Esophagus muscularis mucosa (tissue), 4 donors: ENCODE data around the gene COL12A1. TPM values are rescaled to one million over a fixed set of nuclear protein-coding genes. Genes with fewer than 3 reads are reported as not detected.

Experiments used
- DNase-seq: peaks from one replicate; pipeline ENCODE4 v3.0.0-alpha.2; 2017; ENCODE audit errors: extremely low spot score
- H3K27ac ChIP-seq, 4 donors: fragments of 200-600 bp; sonication (generic); replicated peaks in 1 of 4; 1 replicate in 3 of 4; 2 replicates in 1 of 4; pipeline ENCODE4 v1.5.1; 2016 to 2019; ENCODE audit warnings: mild to moderate bottlenecking in 1 of 4
- H3K27me3 ChIP-seq, 4 donors: fragments of 200-600 bp; sonication (generic); one replicate each; pipeline versions ENCODE4 v1.5.1 to v1.6.0; 2016 to 2019
- H3K36me3 ChIP-seq, 4 donors: fragments of 200-600 bp; sonication (generic); one replicate each; pipeline ENCODE4 v1.5.1; 2016 to 2019
- H3K4me1 ChIP-seq, 4 donors: fragments of 200-600 bp; sonication (generic); one replicate each; pipeline ENCODE4 v1.5.1; 2016 to 2019
- H3K4me3 ChIP-seq, 4 donors: fragments of 200-600 bp; sonication (generic); 1 replicate in 2 of 4; 2 replicates in 2 of 4; pipeline ENCODE4 v1.5.1; 2016 to 2019; ENCODE audit warnings: mild to moderate bottlenecking in 4 of 4, moderate library complexity in 1 of 4
- H3K9me3 ChIP-seq, 4 donors: fragments of 200-600 bp; sonication (generic); 1 replicate in 3 of 4; 2 replicates in 1 of 4; pipeline ENCODE4 v1.5.1; 2016 to 2019
- CTCF ChIP-seq, 3 experiments: fragments of 200-600 bp in 2 of 3; fragments of 450-650 bp in 1 of 3; sonication (generic) in 2 of 3; IDR thresholded peaks; one replicate each; pipeline ENCODE4 v1.5.1; 2017 to 2019; ENCODE audit warnings: antibody characterized with exemption in 3 of 3, mild to moderate bottlenecking in 2 of 3, moderate library complexity in 1 of 3
- EP300 ChIP-seq: sonication (generic); formaldehyde crosslinking; IDR thresholded peaks from one replicate; pipeline ENCODE4 v1.6.1; 2017; ENCODE audit warnings: antibody characterized with exemption
- POLR2A ChIP-seq: fragments of 450-650 bp; IDR thresholded peaks from one replicate; pipeline ENCODE4 v1.6.1; 2017; ENCODE audit warnings: antibody characterized with exemption, moderate library complexity, mild to moderate bottlenecking, low read depth
- POLR2AphosphoS5 ChIP-seq, 2 donors: sonication (generic); formaldehyde crosslinking; IDR thresholded peaks; one replicate each; pipeline ENCODE4 v1.6.1; 2017; ENCODE audit warnings: antibody characterized with exemption in 2 of 2
- WGBS: methylation state at CpG from one replicate; pipeline ENCODE4 v1.1.5; 2018; 5-methylcytosine and 5-hydroxymethylcytosine counted together
- intact Hi-C: fragments of 100-400 bp; cut with DNase I; formaldehyde crosslinking; loops from one replicate; pipeline ENCODE4 v1.15.1; 2023
- total RNA-seq, 4 donors: library from RNA; depleted of rRNA; stranded (reverse); fragments of >200 nt; gene quantifications; one replicate each; pipeline versions ENCODE4 v1.1.0 to v1.2.1, GENCODE V29; 2016

Gene COL12A1
- total RNA-seq, 4 donors from 2014 or later: 309 to 477 (median 376) TPM

GRCh38 chr6:75135876-75136275 is 70.0 kb downstream of the COL12A1 start:
- H3K36me3 ChIP-seq: peaks cover 4 to 89% (median 46%) of the 10 kb centered on the region in 4 donors
- intact Hi-C loops: loop anchor here (5.0 kb wide), 1 partner anchor 51 kb away; no protein-coding TSS in a partner anchor
- H3K27ac ChIP-seq: no peak overlapping the region
- H3K9me3 ChIP-seq: no peaks in the 10 kb centered on the region
- TF ChIP-seq EP300 (no peak), CTCF (IDR thresholded peaks at IDR 0.05) (no peak), POLR2A (no peak), POLR2AphosphoS5 (IDR thresholded peaks at IDR 0.05) (no peak)
- no peaks in the 10 kb centered on the region for H3K27me3 ChIP-seq
- no peak for DNase-seq
- no peak overlapping the region for H3K4me3 ChIP-seq
- WGBS: 83% methylated on average over 3 of the region's 3 CpGs
- peaks cover 0 to 5% (median 3%) of the 10 kb centered on the region in 4 donors for H3K4me1 ChIP-seq

- TF ChIP-seq POLR2A (no peak), CTCF (IDR thresholded peaks at IDR 0.05) (no peak), POLR2AphosphoS5 (IDR thresholded peaks at IDR 0.05) (no peak), EP300 (no peak)
- Histone ChIP-seq H3K4me1 (peaks cover 0 to 5% (median 3%) of the 10 kb centered on the region in 4 donors), H3K4me3 (no peak overlapping the region), H3K9me3 (no peaks in the 10 kb centered on the region), H3K27ac (no peak overlapping the region), H3K27me3 (no peaks in the 10 kb centered on the region), H3K36me3 (peaks cover 4 to 89% (median 46%) of the 10 kb centered on the region in 4 donors)
- 63% methylated on average over 6 of the region's 6 CpGs for WGBS
- intact Hi-C loops: loop anchor here (5.0 kb wide), 1 partner anchor 52 kb away; no protein-coding TSS in a partner anchor
- no peak for DNase-seq
Observed at GRCh38 chr6:75135450-75135849, 70.4 kb downstream of the COL12A1 start.

- peaks cover 0 to 93% (median 40%) of the 10 kb centered on the region in 4 donors for H3K36me3 ChIP-seq
- H3K4me3 ChIP-seq: no peak overlapping the region
- no peaks in the 10 kb centered on the region for H3K9me3 ChIP-seq
- H3K4me1 ChIP-seq: peaks cover 0 to 17% (median 12%) of the 10 kb centered on the region in 4 donors
- H3K27me3 ChIP-seq: no peaks in the 10 kb centered on the region
- WGBS: 79% methylated on average over 5 of the region's 9 CpGs
- H3K27ac ChIP-seq: peak overlapping the region in 2 of 4 donors; percentile 17 to 58
- no peak for TF ChIP-seq POLR2AphosphoS5 (IDR thresholded peaks at IDR 0.05)
- TF ChIP-seq POLR2A: no peak
- TF ChIP-seq CTCF (IDR thresholded peaks at IDR 0.05): no peak
- TF ChIP-seq EP300: no peak
- no peak for DNase-seq
- intact Hi-C loops: no loop called here
Observed at GRCh38 chr6:75130784-75131183, 75.1 kb downstream of the COL12A1 start.

- Histone ChIP-seq H3K27ac (peak overlapping the region in 1 of 4 donors; percentile 58), H3K36me3 (peaks cover 0 to 96% (median 38%) of the 10 kb centered on the region in 4 donors), H3K4me3 (no peak overlapping the region), H3K4me1 (peaks cover 0 to 17% (median 10%) of the 10 kb centered on the region in 4 donors), H3K9me3 (no peaks in the 10 kb centered on the region), H3K27me3 (no peaks in the 10 kb centered on the region)
- intact Hi-C loops: no loop called here
- DNase-seq: no peak
- 45% methylated on average over 3 of the region's 3 CpGs for WGBS
- TF ChIP-seq CTCF (IDR thresholded peaks at IDR 0.05) (no peak), EP300 (no peak), POLR2AphosphoS5 (IDR thresholded peaks at IDR 0.05) (no peak), POLR2A (no peak)
Observed at GRCh38 chr6:75128878-75129570, 76.8 kb downstream of the COL12A1 start.
